Activated CD8-positive, alpha-beta T cell treated with anti-CD3 and anti-CD28 coated beads for 36 hours (primary cell): Measurements from ENCODE around the gene EYS. TPM values are rescaled to one million over a fixed set of nuclear protein-coding genes. Genes with fewer than 3 reads are reported as not detected.

Experiments used
- ATAC-seq: fragments of 200-7000 bp; cut with Tn5 transposase; one replicate; pipeline ENCODE4 v1.10.0; 2021; ENCODE audit warnings: mild to moderate bottlenecking, moderate library complexity
- CTCF ChIA-PET: fragments of 350-600 bp; sonication (Branson Sonifier 250); formaldehyde crosslinking; loops from one replicate; lab custom pipeline; 2021; ENCODE audit warnings: antibody characterized with exemption; lab: Charles Lee
- POLR2A ChIA-PET: fragments of 350-600 bp; sonication (Branson Sonifier 250); formaldehyde crosslinking; loops from one replicate; lab custom pipeline; 2021; ENCODE audit warnings: antibody characterized with exemption; lab: Charles Lee
- DNase-seq: peaks from one replicate; pipeline ENCODE4 v3.0.0-alpha.2; 2020
- H3K27ac Mint-ChIP-seq: one replicate; pipeline ENCODE4 v1.8.0; 2021; ENCODE audit warnings: mild to moderate bottlenecking, mixed read lengths
- H3K27me3 Mint-ChIP-seq: one replicate; pipeline ENCODE4 v1.8.0; 2021; ENCODE audit warnings: mixed read lengths
- H3K36me3 Mint-ChIP-seq: one replicate; pipeline ENCODE4 v1.8.0; 2021; ENCODE audit warnings: low read depth, mixed read lengths
- H3K4me1 Mint-ChIP-seq: one replicate; pipeline ENCODE4 v1.8.0; 2021; ENCODE audit warnings: low read depth, mixed read lengths
- H3K4me3 Mint-ChIP-seq: one replicate; pipeline ENCODE4 v1.8.0; 2021; ENCODE audit warnings: mild to moderate bottlenecking, moderate library complexity, mixed read lengths
- H3K9me3 Mint-ChIP-seq: one replicate; pipeline ENCODE4 v1.8.0; 2021; ENCODE audit warnings: mixed read lengths
- intact Hi-C: fragments of 100-400 bp; cut with micrococcal nuclease; formaldehyde crosslinking; loops from one replicate; pipeline ENCODE4 v1.10.0; 2022
- total RNA-seq, 2 experiments: library from RNA; stranded (reverse); gene quantifications; one replicate each; pipeline ENCODE4 v1.2.3, GENCODE V29; 2021
- TF ChIP-seq, protein P1 (sequence below): fragments of 200-600 bp; IDR thresholded peaks from one replicate; pipeline ENCODE4 v1.8.0; 2022; ENCODE audit warnings: antibody characterized with exemption, mild to moderate bottlenecking

The EYS gene
- total RNA-seq, 2 experiments from 2014 or later = not detected

DNA sequence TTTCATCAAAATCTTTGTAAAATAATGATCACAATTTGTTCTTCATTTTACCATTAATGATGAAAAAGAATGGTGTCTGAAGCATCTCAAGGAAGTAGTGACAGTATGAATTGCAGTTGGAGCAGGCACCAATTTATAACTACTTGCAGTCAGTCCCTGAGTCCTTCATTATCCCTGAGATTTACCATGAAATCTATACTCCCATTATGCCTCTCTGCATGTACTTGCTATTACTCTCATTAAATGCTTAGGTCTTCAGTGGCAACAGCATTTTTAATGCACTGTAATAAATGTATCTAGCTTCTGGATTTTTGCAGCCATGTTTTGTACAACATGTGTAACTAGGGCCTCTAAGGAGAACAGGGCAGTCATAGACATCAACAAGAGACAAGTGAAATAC, 708.8 kb downstream of the EYS start:
- intact Hi-C loops = no loop called here
- no peaks in the 10 kb centered on the region for H3K36me3 Mint-ChIP-seq
- no peaks in the 10 kb centered on the region for H3K27me3 Mint-ChIP-seq
- H3K4me3 Mint-ChIP-seq = no peak overlapping the region
- POLR2A ChIA-PET = no interaction called here
- TF ChIP-seq, protein P1, sequence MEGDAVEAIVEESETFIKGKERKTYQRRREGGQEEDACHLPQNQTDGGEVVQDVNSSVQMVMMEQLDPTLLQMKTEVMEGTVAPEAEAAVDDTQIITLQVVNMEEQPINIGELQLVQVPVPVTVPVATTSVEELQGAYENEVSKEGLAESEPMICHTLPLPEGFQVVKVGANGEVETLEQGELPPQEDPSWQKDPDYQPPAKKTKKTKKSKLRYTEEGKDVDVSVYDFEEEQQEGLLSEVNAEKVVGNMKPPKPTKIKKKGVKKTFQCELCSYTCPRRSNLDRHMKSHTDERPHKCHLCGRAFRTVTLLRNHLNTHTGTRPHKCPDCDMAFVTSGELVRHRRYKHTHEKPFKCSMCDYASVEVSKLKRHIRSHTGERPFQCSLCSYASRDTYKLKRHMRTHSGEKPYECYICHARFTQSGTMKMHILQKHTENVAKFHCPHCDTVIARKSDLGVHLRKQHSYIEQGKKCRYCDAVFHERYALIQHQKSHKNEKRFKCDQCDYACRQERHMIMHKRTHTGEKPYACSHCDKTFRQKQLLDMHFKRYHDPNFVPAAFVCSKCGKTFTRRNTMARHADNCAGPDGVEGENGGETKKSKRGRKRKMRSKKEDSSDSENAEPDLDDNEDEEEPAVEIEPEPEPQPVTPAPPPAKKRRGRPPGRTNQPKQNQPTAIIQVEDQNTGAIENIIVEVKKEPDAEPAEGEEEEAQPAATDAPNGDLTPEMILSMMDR = no peak
- H3K4me1 Mint-ChIP-seq = no peaks in the 10 kb centered on the region
- no peak overlapping the region for H3K27ac Mint-ChIP-seq
- ATAC-seq (no peak), DNase-seq (no peak)
- no peaks in the 10 kb centered on the region for H3K9me3 Mint-ChIP-seq
- CTCF ChIA-PET = no interaction called here

DNA sequence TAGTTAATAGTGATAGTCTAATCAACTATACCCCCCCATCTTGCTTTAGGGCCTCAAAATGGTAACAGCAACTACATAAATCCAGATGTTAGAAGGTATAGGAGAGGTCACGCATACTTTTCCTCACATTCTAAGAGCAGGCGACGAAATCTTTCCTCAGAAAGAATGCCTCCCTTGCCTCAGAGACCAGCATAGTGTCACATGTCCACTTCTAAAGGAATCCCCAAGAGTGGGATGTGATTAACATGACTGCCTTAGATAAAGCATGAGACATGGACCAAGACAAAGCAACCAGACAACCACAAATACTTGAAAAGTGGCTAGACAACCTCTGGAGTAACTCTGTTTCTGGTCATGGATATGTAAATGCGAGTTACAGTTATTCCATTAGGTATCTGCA, 710.7 kb downstream of the EYS start:
- H3K27me3 Mint-ChIP-seq = no peaks in the 10 kb centered on the region
- no peak overlapping the region for H3K27ac Mint-ChIP-seq
- H3K4me1 Mint-ChIP-seq = no peaks in the 10 kb centered on the region
- no peak for ATAC-seq
- CTCF ChIA-PET = no interaction called here
- intact Hi-C loops = no loop called here
- no peak overlapping the region for H3K4me3 Mint-ChIP-seq
- no peaks in the 10 kb centered on the region for H3K36me3 Mint-ChIP-seq
- DNase-seq = no peak
- TF ChIP-seq, protein P1 = no peak
- POLR2A ChIA-PET = no interaction called here
- H3K9me3 Mint-ChIP-seq = peaks cover 5% of the 10 kb centered on the region

DNA sequence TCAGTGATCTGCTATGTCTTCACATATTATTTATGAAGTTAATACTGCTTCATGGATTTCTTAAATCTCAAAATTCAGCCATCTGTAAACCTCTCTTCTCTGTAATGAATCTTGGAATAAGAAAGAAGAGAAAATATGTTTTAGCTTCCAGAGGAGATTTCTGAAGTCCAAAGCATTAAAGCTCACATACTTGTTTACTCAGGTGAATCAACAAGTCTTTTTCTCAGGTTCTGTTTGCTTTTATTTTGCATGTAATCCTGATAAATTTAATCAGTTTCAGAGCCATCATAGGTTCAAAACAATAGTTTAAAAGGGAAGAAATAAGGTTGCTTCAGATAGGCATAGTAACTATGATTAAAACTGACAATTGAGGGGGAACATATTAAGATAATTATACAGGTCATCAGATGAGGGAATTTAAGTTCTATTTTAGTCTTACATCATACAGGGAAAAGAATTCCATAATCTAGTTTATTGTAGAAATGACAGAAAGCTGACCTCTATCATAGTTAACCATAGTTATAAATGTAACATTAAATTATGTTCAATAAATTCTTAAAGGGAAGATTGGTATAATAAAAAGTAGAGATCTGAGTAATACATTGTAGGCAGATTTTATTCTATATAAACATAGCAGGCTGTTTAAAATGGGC, 716.2 kb downstream of the EYS start:
- TF ChIP-seq, protein P1 = no peak
- Mint-ChIP-seq H3K4me3 (no peak overlapping the region), H3K9me3 (peaks cover 5% of the 10 kb centered on the region), H3K27ac (no peak overlapping the region), H3K4me1 (no peaks in the 10 kb centered on the region), H3K27me3 (no peaks in the 10 kb centered on the region), H3K36me3 (no peaks in the 10 kb centered on the region)
- no peak for ATAC-seq
- DNase-seq = no peak
- POLR2A ChIA-PET = no interaction called here
- intact Hi-C loops = no loop called here
- CTCF ChIA-PET = no interaction called here

DNA sequence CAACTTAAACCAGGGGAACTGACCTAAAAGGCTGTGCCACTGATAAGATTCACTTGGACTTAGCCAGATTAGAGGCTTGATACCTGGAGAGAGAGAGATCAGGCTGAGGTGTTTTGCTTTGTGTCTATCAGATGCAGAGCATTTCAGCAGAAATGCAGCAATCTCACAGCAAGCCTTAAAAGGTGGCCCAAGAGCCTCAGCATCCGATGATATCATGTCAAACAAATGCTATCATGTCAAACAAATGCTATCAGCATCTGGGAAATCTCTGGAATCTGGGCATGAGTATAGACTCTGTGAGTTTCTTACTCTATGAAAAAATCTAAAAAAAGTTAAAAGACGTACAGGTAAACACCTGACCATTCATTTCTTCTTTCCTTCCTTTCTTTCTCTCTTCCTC, 718.9 kb downstream of the EYS start:
- DNase-seq (no peak), ATAC-seq (no peak)
- Mint-ChIP-seq H3K36me3 (no peaks in the 10 kb centered on the region), H3K27me3 (no peaks in the 10 kb centered on the region), H3K27ac (no peak overlapping the region), H3K9me3 (peaks cover 6% of the 10 kb centered on the region), H3K4me3 (no peak overlapping the region), H3K4me1 (no peaks in the 10 kb centered on the region)
- TF ChIP-seq, protein P1 = no peak
- ChIA-PET POLR2A (no interaction called here), CTCF (no interaction called here)
- intact Hi-C loops = no loop called here

DNA sequence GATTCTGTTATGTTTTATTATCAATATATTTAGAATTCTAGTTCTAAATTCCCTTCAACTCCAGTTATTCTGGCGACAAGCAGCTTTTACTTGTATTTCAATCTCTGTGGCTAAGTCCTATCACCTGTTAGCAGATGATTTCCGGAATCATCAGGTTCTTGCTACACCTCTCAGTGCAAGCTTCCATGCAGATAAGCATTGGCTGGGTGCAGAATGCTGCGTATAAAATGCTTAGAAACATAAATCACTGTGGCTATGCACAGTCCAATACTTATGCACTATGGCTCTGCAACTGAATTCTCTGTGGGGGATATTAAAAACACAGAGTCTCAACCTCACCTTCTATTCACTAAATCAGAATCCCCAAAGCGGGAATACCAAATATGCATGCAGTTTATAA, 720.0 kb downstream of the EYS start:
- CTCF ChIA-PET = no interaction called here
- TF ChIP-seq, protein P1 = no peak

More for the DNA sequence above, 720.0 kb downstream of the EYS start:
- DNase-seq = no peak
- H3K27me3 Mint-ChIP-seq = no peaks in the 10 kb centered on the region
- H3K36me3 Mint-ChIP-seq = no peaks in the 10 kb centered on the region
- POLR2A ChIA-PET = no interaction called here
- H3K27ac Mint-ChIP-seq = no peak overlapping the region
- intact Hi-C loops = no loop called here
- no peaks in the 10 kb centered on the region for H3K4me1 Mint-ChIP-seq
- H3K4me3 Mint-ChIP-seq = no peak overlapping the region
- no peak for ATAC-seq
- H3K9me3 Mint-ChIP-seq = peaks cover 1% of the 10 kb centered on the region
